GM19467 (cell line): ENCODE data around the gene RGPD6.
"Not testable (repeated sequence)": the region's sequence is repeated elsewhere in the genome, so short reads cannot be mapped to it uniquely, and the experiment has no call there.

Experiments
- ATAC-seq: cut with Tn5 transposase; IDR thresholded peaks from one replicate; pipeline ENCODE4 v1.9.1; 2021; ENCODE audit warnings: mild to moderate bottlenecking, moderate library complexity; ENCODE audit not compliant: unreplicated experiment

RGPD6 gene

DNA sequence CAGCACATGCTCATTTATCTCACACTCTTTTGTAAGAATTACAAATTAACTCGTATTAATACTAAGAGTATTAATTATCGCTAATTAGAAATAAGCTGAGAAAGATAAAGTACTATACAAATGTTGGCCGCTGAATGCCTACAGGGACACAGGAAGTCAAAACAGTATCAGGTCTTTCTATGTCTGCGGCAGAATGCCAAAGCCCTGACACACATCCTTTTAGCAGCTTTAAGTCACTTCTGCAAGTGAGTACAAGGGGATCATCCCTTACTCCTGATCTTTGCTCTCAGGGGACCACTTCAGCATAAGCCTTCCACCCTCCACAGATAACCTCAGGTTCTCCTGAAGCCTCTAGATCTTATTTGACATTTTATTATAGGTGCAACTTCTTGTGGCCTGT, 94.3 kb downstream of the RGPD6 start:
- not testable (repeated sequence) for ATAC-seq

DNA sequence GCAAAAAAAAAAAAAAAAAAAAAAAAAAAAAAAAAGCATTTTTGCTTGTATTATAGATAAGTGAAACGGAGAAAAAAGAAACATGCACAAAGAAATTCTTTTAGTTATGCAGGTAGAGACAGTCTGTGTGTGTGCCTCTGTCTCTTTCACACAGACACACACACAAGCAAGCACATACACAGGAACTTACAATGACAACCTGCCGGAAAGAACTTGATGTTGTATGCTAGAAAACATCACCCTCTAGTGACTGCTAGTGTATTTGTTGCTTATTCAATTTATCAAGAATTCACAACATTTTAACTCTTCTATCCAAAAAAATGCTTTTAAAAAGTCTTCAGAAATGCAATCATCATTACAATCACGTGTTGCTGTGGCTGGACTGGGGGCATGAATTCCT, 95.8 kb downstream of the RGPD6 start:
- ATAC-seq, result not testable (repeated sequence)

- ATAC-seq, result not testable (repeated sequence)
Measured at GRCh38 chr2:110480084-110480483, 96.9 kb downstream of the RGPD6 start.

- ATAC-seq, result not testable (repeated sequence)
Measured at GRCh38 chr2:110477370-110477769, 99.7 kb downstream of the RGPD6 start.

DNA sequence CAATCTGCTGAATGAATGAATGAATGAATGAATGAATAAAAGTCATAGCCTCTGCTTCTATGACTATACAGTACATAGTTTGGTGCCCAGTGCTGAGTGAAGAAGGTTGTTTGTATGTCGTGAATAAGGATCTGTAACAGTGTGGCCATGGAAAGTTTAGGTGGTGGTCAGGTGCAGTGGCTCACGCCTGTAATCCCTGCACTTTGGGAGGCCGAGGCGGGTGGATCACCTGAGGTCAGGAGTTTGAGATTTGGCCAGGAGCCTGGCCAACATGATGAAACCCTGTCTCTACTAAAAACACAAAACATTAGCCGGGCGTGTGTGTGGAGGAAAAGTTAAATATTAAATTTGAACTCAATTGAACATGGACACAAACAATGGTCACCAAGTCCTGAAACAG, 100.1 kb downstream of the RGPD6 start:
- ATAC-seq, result not testable (repeated sequence)

GRCh38 chr2:110475627-110476359, 101.2 kb downstream of the RGPD6 start:
- not testable (repeated sequence) for ATAC-seq

GRCh38 chr2:110474898-110475297, 102.1 kb downstream of the RGPD6 start:
- ATAC-seq, result peak; percentile 98

DNA sequence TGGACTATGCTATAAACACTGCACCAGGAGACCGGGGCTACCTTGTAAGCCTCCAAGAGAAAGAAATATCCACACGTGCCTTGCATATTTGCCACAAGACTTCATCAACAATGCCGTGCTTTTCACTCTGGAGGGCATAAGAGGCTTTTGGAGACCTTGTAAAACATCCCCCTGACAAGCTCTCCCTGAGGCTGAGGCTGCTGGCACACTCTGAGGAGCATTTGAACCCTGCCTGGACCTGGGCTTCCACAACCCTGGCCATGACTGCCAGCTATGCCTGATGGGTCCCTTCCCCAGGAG, 104.0 kb downstream of the RGPD6 start:
- ATAC-seq, result not testable (repeated sequence)

GRCh38 chr2:110472171-110473058, 104.6 kb downstream of the RGPD6 start, which contains the start of gene LIMS4:
Gene LIMS4, minus strand, starts transcription at chr2:110472816. Its CDS starts 38 bp downstream, at chr2:110472778.
- not testable (repeated sequence) for ATAC-seq

DNA sequence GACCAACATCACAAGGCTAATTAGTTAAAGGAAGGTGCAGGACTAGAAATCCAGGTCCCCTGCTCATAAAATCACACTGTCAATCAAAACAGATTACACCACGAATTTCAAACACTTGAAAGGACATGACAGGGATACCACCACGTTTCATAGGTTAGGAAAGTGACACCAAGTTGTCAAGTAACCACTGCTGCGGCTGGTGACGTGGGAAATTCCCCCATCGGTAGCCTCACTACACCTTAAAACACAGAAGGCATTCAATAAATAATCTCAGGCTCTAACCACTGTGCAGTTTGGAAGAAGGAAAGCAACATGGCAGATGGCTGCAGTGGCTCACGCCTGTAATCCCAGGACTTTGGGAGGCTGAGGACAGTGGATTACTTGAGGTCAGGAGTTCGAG, 108.1 kb downstream of the RGPD6 start:
- ATAC-seq, result not testable (repeated sequence)

- not testable (repeated sequence) for ATAC-seq
Measured at GRCh38 chr2:110465312-110465711, 111.7 kb downstream of the RGPD6 start.
